ENCODE data around the gene PPEF1.
"Not testable (repeated sequence)": the region's sequence is repeated elsewhere in the genome, so short reads cannot be mapped to it uniquely, and the experiment has no call there.

PPEF1 gene

GRCh38 chrX:18722500-18723071 lies 15.1 kb downstream of the PPEF1 start:
- no peak for TF ChIP-seq CTCF (IDR thresholded peaks at IDR 0.05; ENCODE audit: low read depth, low read length)
- DNase-seq (ENCODE audit: low read depth, low spot score) = no peak
- no peak overlapping the region for H3K4me3 ChIP-seq (ENCODE audit: low read depth, low read length)
- in situ Hi-C loops (cut with HindIII; ENCODE audit: low sequenced_read_pairs) = no loop called here

- no peak for DNase-seq (ENCODE audit: low read depth, low spot score)
- no peak for TF ChIP-seq CTCF (IDR thresholded peaks at IDR 0.05; ENCODE audit: low read depth, low read length)
- in situ Hi-C loops (cut with HindIII; ENCODE audit: low sequenced_read_pairs) = no loop called here
- no peak overlapping the region for H3K4me3 ChIP-seq (ENCODE audit: low read depth, low read length)
These were observed 18.0 kb downstream of the PPEF1 start for GRCh38 chrX:18725310-18725943.

- in situ Hi-C loops (cut with HindIII; ENCODE audit: low sequenced_read_pairs) = no loop called here
- no peak for TF ChIP-seq CTCF (IDR thresholded peaks at IDR 0.05; ENCODE audit: low read depth, low read length)
- no peak overlapping the region for H3K4me3 ChIP-seq (ENCODE audit: low read depth, low read length)
- DNase-seq (ENCODE audit: low read depth, low spot score) = no peak
These were observed 25.8 kb downstream of the PPEF1 start for GRCh38 chrX:18733287-18733686.

GRCh38 chrX:18739609-18740008 lies 32.2 kb downstream of the PPEF1 start:
- H3K4me3 ChIP-seq (ENCODE audit: low read depth, low read length); in situ Hi-C loops (cut with HindIII; ENCODE audit: low sequenced_read_pairs); DNase-seq (ENCODE audit: low read depth, low spot score): not testable (repeated sequence)

- in situ Hi-C loops (cut with HindIII; ENCODE audit: low sequenced_read_pairs) = no loop called here
- DNase-seq (ENCODE audit: low read depth, low spot score) = no peak
- H3K4me3 ChIP-seq (ENCODE audit: low read depth, low read length) = no peak overlapping the region
- no peak for TF ChIP-seq CTCF (IDR thresholded peaks at IDR 0.05; ENCODE audit: low read depth, low read length)
These were observed 41.1 kb downstream of the PPEF1 start for GRCh38 chrX:18748499-18748898.

- no peak for DNase-seq (ENCODE audit: low read depth, low spot score)
- TF ChIP-seq CTCF (IDR thresholded peaks at IDR 0.05; ENCODE audit: low read depth, low read length) = no peak
- H3K4me3 ChIP-seq (ENCODE audit: low read depth, low read length) = no peak overlapping the region
- in situ Hi-C loops (cut with HindIII; ENCODE audit: low sequenced_read_pairs) = no loop called here
These were observed 46.2 kb downstream of the PPEF1 start for GRCh38 chrX:18753631-18754030.

- in situ Hi-C loops (cut with HindIII; ENCODE audit: low sequenced_read_pairs) = no loop called here
- DNase-seq (ENCODE audit: low read depth, low spot score) = no peak
- H3K4me3 ChIP-seq (ENCODE audit: low read depth, low read length) = no peak overlapping the region
- no peak for TF ChIP-seq CTCF (IDR thresholded peaks at IDR 0.05; ENCODE audit: low read depth, low read length)
These were observed 48.2 kb downstream of the PPEF1 start for GRCh38 chrX:18755651-18756050.
